ENCODE data around the gene MAPKAPK2.
"Not testable (repeated sequence)": the region's sequence is repeated elsewhere in the genome, so short reads cannot be mapped to it uniquely, and the experiment has no call there.

Gene MAPKAPK2

DNA sequence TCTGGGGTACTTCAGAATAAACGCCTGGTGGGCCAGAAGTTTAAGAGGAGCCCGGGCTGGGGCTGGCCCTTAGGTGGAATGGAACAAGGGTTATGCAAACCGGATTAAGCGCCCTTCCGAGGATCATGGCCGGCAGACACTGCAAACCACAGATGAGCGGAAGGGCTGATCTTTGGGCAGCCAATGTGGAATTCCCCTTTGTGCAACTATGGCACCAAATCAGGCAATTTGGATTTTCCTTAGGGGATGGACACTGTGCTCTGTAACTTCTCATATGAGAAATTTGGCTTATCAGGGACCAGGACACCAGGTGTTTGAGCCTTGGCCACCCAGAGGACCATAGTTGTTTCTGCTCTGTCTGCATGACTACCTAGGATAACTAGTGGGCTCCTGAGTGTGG lies 93.3 kb downstream of the MAPKAPK2 start:
- no peak for DNase-seq (ENCODE audit: low spot score)

DNA sequence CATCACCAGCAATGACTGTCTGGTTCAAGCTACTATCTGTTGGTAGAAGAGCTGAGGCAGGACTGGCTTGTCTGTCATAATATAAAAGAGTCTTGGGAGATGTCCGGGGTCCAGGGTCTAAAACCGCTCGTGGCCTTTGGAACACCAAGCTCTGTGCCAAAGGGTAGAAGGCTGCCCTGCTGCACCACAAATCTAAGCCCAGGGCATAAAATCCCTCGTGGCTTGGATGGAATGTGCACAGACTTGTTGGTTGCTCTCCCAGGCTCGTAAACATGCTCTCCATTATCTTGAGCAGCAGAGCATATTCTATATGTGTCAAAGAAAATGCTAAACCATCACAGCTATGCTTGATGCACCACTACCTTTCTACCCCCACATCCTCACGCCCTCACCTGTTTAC lies 94.2 kb downstream of the MAPKAPK2 start:
- DNase-seq (ENCODE audit: low spot score): not testable (repeated sequence)

DNA sequence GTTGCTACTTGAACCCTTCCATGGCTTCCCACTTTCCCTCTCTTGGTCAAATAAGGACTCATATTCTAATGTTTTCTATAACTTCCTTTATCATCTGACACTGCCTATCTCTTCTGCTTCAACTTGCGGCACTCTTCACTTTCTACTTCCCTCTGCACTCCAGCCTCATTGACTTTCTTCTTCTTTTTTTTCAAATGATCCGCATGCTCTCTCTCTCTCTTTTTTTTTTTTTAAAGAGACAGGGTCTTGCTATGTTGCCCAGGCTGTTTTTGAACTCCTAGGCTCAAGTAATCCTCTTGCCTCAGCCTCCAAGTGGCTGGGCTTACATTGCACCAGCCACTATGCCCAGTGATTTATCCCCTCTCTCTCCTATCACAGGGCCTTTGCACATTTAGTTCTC lies 94.9 kb downstream of the MAPKAPK2 start:
- no peak for DNase-seq (ENCODE audit: low spot score)

DNA sequence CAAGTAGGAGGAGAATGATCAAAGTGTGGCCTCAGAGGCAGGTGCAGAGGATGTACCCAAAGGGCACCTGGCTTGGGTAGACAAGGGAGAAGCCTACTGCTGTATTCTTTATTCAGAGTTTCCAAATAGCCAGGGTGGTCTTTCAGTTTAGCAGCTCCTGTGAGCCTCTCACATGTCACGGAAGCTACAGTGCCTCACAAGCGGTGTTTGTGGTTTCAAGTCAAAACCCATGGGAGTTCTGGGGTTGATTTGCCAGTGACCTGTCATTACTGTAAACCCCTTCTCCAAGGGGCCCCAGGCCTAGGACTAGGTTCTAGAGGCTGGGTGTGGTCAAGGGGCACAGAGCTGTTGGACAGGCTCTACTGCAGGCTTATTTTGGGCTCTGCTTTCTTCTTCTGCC lies 97.7 kb downstream of the MAPKAPK2 start:
- no peak for DNase-seq (ENCODE audit: low spot score)

DNA sequence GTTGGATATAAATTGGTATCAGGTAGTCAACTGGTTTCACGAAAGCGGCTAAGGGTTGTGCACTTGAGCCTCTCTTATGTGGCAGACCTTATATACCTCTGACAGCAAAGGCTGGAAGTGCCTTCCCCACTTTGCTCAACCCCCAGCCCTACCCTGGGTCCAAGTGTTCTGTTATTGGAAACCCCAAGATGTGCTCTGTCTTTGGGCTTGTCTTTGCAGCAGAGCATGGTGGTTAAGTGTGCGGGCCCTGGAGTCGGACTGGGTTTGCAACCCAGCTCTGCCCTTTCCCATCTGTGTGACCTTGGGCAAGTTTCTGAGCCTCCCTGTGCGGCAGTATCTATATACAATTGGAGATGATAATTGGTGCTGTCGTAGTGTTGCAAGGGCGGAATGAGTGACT lies 98.8 kb downstream of the MAPKAPK2 start:
- DNase-seq (ENCODE audit: low spot score): no peak
